Stimulated activated CD8-positive, alpha-beta memory T cell treated with anti-CD3 and anti-CD28 coated beads, Interleukin-2, amount 100 ng/mL, for 48 hours (primary cell): ENCODE data around the gene CUX1.
"Not testable (repeated sequence)": the region's sequence is repeated elsewhere in the genome, so short reads cannot be mapped to it uniquely, and the experiment has no call there.

Experiments used
- DNase-seq, 2 donors: peaks; one replicate each; pipeline ENCODE4 v3.0.0-alpha.2; 2020; ENCODE audit warnings: low read depth in 2 of 2

The CUX1 gene

DNA sequence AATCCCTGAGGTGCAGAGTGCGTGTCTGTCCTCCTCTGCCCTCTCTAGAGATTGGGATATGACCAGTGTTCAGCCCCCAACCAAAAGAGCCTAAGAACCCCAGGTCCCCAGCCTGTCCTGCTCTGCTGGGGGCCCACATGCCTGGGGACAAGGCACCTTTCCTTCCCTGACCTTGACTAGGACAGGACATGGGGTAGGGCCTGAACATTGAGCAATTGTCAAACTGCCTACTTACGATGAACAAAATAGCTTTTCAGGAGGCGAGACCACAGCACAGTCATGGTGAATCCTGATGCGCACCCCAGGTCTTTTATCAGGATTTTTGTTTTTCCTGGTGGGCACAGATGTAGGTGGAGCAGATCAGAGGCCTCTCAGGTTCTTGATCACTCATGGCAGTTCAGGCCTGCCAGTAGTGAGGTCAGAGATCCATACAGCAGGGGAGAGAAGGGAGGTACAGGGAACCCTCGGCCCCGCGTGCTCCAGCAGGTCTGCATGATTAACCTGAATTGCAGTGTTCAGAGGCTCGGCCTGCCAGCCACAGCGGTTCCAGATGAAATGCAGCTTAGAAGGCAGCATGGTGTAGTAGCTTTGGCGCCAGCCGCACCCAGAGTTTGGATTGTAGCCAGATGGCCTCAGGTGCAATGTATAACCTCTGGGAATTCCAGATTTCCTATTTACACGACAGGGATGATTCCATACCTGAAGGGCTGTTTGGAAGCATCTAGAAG, 191.3 kb downstream of the CUX1 start:
- no peak for DNase-seq

DNA sequence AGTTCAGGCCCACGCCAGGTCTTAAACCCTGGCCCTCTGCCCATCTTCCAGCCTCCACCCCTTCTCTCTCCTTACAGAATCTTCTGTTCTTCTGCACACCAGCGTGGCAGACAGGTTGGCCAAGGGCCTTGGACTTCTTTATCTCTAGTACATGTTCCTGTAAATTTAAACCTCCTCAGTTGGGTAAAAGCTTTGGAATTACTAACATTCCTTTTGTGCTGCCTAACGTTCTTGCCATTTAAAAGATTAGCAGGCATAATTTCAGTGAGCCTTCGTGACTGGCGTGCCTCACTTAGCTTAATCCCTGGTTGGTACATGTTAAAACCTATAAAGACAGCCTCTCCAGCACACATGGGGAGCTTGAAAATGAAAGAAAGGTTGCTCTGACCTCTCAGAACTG, 192.2 kb downstream of the CUX1 start:
- no peak for DNase-seq

DNA sequence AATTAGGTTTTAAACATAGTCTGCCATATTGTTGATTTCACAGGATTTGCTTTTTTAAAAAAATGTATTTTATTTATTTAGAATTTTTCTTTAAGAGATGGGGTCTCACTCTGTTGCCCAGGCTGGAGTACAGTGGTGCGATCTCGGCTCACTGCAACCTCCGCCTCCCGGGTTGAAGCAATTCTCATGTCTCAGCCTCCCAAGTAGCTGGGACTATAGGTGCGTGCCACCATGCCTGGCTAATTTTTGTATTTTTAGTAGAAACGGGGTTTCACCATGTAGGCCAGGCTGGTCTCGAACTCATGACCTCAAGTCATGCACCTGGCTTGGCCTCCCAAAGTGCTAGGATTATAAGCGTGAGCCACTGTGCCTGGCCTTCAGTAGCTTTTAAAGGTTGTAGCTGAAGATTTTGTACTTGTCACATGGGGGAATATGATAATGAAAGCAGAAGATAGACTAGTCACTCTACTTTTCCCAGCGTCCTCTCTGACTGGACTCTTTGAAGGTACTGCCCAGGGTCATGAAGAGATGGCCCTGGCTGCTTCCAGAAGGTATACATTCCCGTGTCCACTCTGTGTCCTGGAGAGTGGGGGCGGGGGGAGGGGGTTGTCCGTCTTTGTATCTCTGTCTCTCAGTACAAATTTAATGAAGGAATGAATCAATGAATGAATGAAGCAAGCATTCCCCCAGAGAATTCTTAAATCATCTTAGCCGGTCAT, 194.8 kb downstream of the CUX1 start:
- not testable (repeated sequence) for DNase-seq

DNA sequence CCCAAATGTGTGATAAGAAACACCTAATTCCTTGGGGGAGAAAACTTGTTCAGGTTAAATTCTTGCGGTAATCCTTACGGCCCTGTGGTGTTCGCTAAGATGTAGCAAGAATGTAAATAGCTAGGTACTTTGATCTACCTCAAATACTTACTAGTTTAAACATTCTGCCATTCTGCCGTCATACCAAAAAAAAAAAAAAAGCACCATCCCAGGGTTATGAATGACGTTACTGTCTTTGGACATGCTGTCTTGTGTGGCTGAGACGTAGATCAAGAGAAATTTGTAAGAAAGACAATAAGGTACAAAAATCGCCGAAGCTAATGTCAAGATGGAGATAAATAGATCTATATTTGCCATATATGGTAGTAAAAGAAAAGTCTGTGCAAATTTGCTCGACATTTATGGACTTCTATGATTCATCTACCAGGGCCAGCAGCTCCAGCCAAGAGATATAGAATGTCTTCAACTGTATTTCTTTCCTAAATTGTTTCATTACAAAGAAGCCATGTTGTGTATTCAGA, 195.6 kb downstream of the CUX1 start:
- DNase-seq: no peak

GRCh38 chr7:102018876-102019275, 201.4 kb downstream of the CUX1 start:
- DNase-seq: no peak

DNA sequence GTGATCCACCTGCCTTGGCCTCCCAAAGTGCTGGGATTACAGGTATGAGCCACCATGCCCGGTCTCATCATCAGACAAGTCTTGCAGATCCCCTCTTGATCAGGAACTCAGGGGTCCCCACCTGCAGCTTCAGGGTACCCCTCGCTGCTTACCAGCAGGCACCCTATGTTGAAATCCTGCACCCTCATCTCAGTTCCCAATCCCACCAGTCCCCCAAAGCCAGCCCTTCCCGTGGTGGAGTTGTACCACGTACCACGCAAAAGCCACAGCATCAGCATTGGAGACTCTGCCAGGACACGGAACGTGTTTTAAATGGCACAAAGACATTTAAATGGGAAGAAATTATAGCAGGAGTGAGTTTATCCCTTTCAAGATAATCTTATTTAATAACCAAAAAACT, 202.0 kb downstream of the CUX1 start:
- no peak for DNase-seq

DNA sequence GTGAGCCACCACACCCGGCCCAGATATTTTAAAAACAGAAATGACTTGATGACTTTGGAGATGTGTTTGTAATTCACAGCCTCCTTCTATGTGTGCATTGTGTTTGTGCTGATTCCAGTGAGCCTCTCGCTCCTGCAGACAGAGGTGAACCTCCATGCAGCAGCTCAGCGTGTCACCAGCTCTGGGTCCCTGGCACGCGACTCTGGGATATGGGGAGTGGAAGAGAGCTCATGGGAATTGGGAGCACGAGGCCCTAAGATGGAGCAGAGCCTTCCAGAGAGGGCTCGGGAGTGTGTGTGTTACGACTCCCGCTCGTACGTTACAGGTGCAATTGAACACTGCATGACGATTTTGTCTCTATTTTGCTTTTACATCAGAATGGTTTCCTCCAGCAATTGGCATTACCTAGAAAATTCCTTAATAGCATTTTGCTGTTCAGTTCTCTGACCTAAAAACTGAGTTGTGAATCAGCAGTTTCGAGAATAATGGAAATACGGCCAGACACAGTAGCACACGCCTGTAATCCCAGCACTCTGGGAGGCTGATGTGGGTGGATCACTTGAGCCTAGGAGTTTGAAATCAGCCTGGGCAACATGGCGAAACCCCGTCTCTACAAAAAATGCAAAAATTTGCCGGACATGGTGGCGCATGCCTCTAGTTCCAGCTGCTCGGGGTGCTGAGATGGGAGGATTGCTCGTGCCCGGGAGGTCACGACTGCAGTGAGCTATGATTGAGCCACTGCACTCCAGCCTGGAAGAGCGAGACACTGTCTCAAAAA, 204.6 kb downstream of the CUX1 start:
- no peak for DNase-seq

DNA sequence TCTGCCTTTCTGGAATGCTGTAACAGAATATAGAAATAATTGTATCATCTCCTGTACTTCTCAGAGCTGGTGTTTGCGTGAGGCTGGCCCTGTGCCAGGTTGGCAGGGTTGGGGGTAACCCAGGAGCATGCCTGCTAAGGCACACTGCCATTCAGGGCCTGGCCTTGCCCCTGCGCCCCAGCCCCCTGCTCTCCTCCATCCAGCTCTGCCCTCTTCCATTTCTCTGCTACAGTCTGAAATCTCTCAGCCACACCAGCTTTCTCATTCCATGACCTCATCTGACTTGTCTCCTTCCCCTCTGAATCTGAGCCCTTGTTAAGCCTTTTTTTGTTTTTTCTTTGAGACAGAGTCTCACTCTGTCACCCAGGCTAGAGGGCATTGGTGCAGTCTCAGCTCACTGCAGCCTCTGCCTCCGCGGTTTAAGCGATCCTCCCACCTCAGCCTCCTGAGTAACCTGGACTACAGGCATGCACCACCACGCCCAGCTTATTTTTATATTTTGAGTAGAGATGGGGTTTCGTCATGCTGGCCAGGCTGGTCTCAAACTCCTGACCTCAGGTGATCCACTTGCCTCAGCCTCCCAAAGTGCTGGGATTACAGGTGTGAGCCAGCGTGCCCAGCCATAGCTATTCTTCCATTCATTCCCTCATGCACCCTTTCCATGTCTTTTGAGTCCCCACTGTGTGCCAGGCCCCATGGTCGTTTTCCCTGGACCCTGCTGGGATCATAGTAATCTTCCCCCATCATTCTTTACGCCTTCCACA, 206.8 kb downstream of the CUX1 start:
- DNase-seq: no peak

- DNase-seq: no peak
These were observed 207.5 kb downstream of the CUX1 start for GRCh38 chr7:102024769-102025391.

DNA sequence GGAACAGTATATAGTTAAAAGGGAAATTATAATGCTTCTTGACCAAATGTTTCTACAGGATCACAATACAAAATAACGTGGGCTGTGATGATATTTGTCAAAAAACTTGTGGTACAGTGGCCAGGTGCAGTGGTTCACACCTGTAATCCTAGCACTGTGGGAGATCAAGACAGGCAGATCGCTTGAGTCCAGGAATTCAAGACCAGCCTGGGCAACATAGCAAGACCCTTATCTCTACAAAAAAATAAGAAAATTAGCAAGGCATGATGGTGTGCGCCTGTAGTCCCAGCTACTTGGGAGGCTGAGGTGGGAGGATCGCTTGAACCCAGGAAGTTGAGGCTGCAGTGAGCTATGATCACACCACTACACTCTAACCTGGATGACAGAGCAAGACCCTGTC, 208.4 kb downstream of the CUX1 start:
- not testable (repeated sequence) for DNase-seq

DNA sequence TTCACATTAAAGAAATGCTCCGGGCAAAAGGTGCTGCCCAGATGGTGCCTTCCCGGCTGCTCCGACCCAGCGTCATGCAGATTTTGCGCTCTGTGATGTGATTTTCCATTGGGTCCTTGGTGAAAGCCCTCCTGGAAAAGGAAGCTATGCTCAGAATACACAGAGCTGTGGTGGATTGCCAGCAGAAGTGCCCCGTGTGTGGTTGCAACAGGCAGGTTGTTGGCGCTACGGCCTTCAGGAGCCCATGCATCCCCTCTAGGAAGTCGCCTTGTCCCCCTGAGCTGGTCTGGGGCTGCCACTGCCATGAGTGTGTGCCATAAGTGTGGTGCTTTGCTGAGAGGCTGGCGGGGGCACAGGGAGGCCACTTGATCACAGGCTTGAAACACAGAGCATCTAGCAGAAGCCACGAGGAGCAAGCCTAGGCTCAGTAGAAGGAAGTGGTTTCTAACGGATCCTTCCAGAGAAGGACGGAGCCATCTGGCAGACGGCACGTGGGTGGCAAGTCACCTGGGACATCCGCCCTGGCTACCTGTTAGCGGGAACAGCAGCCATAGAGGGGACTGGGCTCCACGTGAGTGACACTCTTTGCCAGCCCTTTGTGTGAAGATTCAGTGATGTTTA, 210.9 kb downstream of the CUX1 start:
- DNase-seq: no peak

GRCh38 chr7:102029616-102030015, 212.2 kb downstream of the CUX1 start:
- DNase-seq: no peak

GRCh38 chr7:102030696-102031095, 213.3 kb downstream of the CUX1 start:
- DNase-seq: no peak

- DNase-seq: no peak
These were observed 219.5 kb downstream of the CUX1 start for GRCh38 chr7:102036958-102037357.

DNA sequence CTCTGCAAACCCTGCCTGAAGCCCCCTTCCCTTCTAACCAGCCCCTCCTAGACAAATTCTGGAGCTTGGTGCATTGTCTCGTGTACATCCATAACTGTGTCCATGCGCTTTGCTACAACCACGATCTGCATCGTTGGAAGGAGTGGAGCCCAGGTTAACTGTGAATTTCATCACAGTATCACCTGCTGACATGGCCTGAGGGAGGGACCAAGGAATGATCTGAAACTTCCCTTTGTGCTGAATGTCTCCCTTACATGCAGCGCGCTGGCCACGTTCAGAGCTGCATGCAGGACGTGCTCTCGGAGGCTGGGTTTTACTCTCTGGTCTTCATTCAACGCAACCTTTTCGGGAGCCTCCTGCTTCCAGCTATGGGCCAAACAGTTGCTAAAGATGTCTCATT, 222.3 kb downstream of the CUX1 start:
- DNase-seq: no peak

- DNase-seq: no peak
These were observed 223.1 kb downstream of the CUX1 start for GRCh38 chr7:102040569-102040968.

- no peak for DNase-seq
These were observed 224.7 kb downstream of the CUX1 start for GRCh38 chr7:102042016-102042656.

DNA sequence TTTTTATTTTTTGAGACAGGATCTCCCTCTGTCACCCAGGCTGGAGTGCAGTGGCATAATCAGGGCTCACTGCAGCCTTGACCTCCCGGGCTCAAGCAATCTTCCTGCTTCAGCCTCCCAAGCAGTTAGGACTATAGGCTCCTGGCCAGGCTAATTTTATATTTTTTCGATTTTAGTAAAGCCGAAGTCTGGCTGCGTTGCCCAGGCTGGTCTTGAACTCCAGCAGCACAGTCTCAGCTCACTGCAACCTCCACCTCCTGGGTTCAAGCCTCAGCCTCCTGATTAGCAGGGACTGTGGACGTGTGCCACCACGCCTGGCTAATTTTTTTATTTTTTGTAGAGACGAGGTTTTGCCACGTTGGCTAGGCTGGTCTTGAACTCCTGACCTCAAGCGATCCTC, 225.4 kb downstream of the CUX1 start:
- DNase-seq: not testable (repeated sequence)

DNA sequence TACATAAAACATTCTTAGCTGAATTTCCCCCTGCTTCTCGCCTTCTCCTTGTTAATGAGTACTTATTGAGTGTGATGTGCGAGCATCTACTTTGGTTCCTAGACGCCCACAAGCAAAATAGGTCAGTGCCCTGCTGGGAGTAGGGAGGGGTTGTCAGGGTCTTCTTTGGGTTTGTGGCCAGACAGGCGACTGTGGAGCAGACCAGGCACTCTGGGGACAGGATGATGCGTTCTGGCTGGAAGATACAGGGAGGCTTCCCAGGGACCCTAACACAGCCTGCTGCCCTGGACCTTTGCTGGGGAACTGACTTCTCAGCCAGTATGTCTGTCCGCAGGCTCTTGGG, 227.2 kb downstream of the CUX1 start:
- DNase-seq: no peak

GRCh38 chr7:102044984-102045673, 227.7 kb downstream of the CUX1 start:
- DNase-seq: no peak
